ENCODE measurements around the gene SLC51B.

DNA sequence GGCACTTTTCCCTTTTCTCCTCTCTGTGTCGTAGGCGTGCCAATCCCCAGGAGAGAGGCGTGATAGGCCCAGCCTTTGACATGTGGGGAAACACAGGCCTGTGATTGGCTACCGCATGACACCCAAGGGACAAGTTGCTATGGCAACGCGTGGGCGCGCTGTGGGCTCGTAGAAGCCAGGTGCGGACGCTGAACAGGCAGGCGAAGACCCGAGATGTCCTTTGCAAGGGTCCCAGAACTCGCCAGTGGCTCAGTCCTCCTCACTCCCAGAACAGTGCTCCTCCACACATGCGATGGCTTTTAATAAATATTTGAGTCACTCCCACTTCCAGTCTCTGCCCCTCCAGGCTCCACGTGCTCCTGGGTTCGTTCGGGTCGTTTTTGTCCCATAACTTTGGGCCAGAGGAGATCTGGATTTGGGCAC, 4.2 kb downstream of the SLC51B start:
- TF ChIP-seq, protein P1, sequence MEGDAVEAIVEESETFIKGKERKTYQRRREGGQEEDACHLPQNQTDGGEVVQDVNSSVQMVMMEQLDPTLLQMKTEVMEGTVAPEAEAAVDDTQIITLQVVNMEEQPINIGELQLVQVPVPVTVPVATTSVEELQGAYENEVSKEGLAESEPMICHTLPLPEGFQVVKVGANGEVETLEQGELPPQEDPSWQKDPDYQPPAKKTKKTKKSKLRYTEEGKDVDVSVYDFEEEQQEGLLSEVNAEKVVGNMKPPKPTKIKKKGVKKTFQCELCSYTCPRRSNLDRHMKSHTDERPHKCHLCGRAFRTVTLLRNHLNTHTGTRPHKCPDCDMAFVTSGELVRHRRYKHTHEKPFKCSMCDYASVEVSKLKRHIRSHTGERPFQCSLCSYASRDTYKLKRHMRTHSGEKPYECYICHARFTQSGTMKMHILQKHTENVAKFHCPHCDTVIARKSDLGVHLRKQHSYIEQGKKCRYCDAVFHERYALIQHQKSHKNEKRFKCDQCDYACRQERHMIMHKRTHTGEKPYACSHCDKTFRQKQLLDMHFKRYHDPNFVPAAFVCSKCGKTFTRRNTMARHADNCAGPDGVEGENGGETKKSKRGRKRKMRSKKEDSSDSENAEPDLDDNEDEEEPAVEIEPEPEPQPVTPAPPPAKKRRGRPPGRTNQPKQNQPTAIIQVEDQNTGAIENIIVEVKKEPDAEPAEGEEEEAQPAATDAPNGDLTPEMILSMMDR (conservative IDR thresholded peaks at IDR 0.05; ENCODE audit: low read depth, low read length): no peak
- TF ChIP-seq CEBPB (IDR thresholded peaks at IDR 0.05; ENCODE audit: low read depth, low read length) (no peak), POLR2A (IDR thresholded peaks at IDR 0.05; ENCODE audit: low read depth, low read length) (no peak), MXI1 (IDR thresholded peaks at IDR 0.05; ENCODE audit: borderline replicate concordance, low read depth, low read length) (peak; percentile 46; the same call in 1 of the 2 replicates), MAZ (IDR thresholded peaks at IDR 0.05; ENCODE audit: borderline replicate concordance, low read depth, low read length) (no peak), RCOR1 (IDR thresholded peaks at IDR 0.05; ENCODE audit: insufficient replicate concordance, low read length) (no peak), NFE2L2 (IDR thresholded peaks at IDR 0.05; ENCODE audit: low read depth, low read length) (no peak), CHD1 (IDR thresholded peaks at IDR 0.05; ENCODE audit: low read depth, low read length) (no peak), RAD21 (IDR thresholded peaks at IDR 0.05; ENCODE audit: low read length) (no peak), MAFK (IDR thresholded peaks at IDR 0.05; ENCODE audit: low read depth, low read length) (no peak), BHLHE40 (IDR thresholded peaks at IDR 0.05; ENCODE audit: low read depth, low read length) (no peak)
- TF ChIP-seq, protein P2, sequence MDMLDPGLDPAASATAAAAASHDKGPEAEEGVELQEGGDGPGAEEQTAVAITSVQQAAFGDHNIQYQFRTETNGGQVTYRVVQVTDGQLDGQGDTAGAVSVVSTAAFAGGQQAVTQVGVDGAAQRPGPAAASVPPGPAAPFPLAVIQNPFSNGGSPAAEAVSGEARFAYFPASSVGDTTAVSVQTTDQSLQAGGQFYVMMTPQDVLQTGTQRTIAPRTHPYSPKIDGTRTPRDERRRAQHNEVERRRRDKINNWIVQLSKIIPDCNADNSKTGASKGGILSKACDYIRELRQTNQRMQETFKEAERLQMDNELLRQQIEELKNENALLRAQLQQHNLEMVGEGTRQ (IDR thresholded peaks at IDR 0.05; ENCODE audit: low read depth, low read length): peak; percentile 93
- TF ChIP-seq, protein P3, sequence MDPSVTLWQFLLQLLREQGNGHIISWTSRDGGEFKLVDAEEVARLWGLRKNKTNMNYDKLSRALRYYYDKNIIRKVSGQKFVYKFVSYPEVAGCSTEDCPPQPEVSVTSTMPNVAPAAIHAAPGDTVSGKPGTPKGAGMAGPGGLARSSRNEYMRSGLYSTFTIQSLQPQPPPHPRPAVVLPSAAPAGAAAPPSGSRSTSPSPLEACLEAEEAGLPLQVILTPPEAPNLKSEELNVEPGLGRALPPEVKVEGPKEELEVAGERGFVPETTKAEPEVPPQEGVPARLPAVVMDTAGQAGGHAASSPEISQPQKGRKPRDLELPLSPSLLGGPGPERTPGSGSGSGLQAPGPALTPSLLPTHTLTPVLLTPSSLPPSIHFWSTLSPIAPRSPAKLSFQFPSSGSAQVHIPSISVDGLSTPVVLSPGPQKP (IDR thresholded peaks at IDR 0.05; ENCODE audit: borderline replicate concordance, low read depth, low read length): no peak

Measured in IMR-90 (cell line).